Osteocyte (in vitro differentiated cells): ENCODE measurements around the gene TTC39C. TPM values are rescaled to one million over a fixed set of nuclear protein-coding genes. Genes with fewer than 3 reads are reported as not detected.
"Not testable (repeated sequence)": the region's sequence is repeated elsewhere in the genome, so short reads cannot be mapped to it uniquely, and the experiment has no call there.

Source experiments
- DNase-seq: peaks from one replicate; pipeline ENCODE4 v3.0.0; 2021; ENCODE audit warnings: mixed read lengths; ENCODE audit not compliant: unreplicated experiment; ENCODE audit errors: extremely low spot score
- H3K27ac Mint-ChIP-seq: one replicate; pipeline ENCODE4 v1.8.0; 2021; ENCODE audit warnings: mild to moderate bottlenecking, mixed read lengths; ENCODE audit not compliant: unreplicated experiment
- H3K27me3 Mint-ChIP-seq: one replicate; pipeline ENCODE4 v1.8.0; 2021; ENCODE audit warnings: mixed read lengths; ENCODE audit not compliant: unreplicated experiment
- H3K36me3 Mint-ChIP-seq: one replicate; pipeline ENCODE4 v1.8.0; 2021; ENCODE audit warnings: mixed read lengths; ENCODE audit not compliant: unreplicated experiment
- H3K4me1 Mint-ChIP-seq: one replicate; pipeline ENCODE4 v1.8.0; 2021; ENCODE audit warnings: mixed read lengths; ENCODE audit not compliant: unreplicated experiment
- H3K4me3 Mint-ChIP-seq: one replicate; pipeline ENCODE4 v1.8.0; 2021; ENCODE audit warnings: mild to moderate bottlenecking, moderate library complexity, mixed read lengths; ENCODE audit not compliant: unreplicated experiment
- H3K9me3 Mint-ChIP-seq: one replicate; pipeline ENCODE4 v1.8.0; 2021; ENCODE audit warnings: mixed read lengths; ENCODE audit not compliant: unreplicated experiment
- CTCF ChIP-seq: fragments of 200-600 bp; sonication (generic); IDR thresholded peaks from 2 replicates; pipeline ENCODE4 v1.5.0; 2021; ENCODE audit warnings: antibody characterized with exemption, mild to moderate bottlenecking, moderate library complexity
- total RNA-seq: library from RNA; stranded (reverse); gene quantifications from 2 replicates; pipeline ENCODE4 v1.2.1, GENCODE V29; 2021

Gene TTC39C
- total RNA-seq, 1 donor from 2014 or later = 10.9 TPM

- no peak for DNase-seq
- Mint-ChIP-seq H3K4me3 (no peak overlapping the region), H3K27me3 (no peaks in the 10 kb centered on the region), H3K36me3 (peaks cover 10% of the 10 kb centered on the region), H3K9me3 (no peaks in the 10 kb centered on the region), H3K4me1 (peaks cover 2% of the 10 kb centered on the region), H3K27ac (no peak overlapping the region)
- no peak for TF ChIP-seq CTCF
Observed at GRCh38 chr18:24068945-24069693, 54.6 kb downstream of the TTC39C start.

GRCh38 chr18:24071029-24071428 is 56.5 kb downstream of the TTC39C start:
- H3K27me3 Mint-ChIP-seq = no peaks in the 10 kb centered on the region
- peaks cover 14% of the 10 kb centered on the region for H3K36me3 Mint-ChIP-seq
- no peak for TF ChIP-seq CTCF
- H3K9me3 Mint-ChIP-seq = no peaks in the 10 kb centered on the region
- peaks cover 2% of the 10 kb centered on the region for H3K4me1 Mint-ChIP-seq
- DNase-seq = no peak
- no peak overlapping the region for H3K27ac Mint-ChIP-seq
- no peak overlapping the region for H3K4me3 Mint-ChIP-seq

- Mint-ChIP-seq H3K4me3 (no peak overlapping the region), H3K4me1 (peaks cover 6% of the 10 kb centered on the region), H3K27me3 (no peaks in the 10 kb centered on the region), H3K9me3 (no peaks in the 10 kb centered on the region), H3K27ac (no peak overlapping the region), H3K36me3 (peaks cover 14% of the 10 kb centered on the region)
- DNase-seq = no peak
- TF ChIP-seq CTCF = no peak
Observed at GRCh38 chr18:24071779-24072178, 57.2 kb downstream of the TTC39C start.

GRCh38 chr18:24072743-24073142 is 58.2 kb downstream of the TTC39C start:
- Mint-ChIP-seq H3K27ac (no peak overlapping the region), H3K9me3 (no peaks in the 10 kb centered on the region), H3K27me3 (no peaks in the 10 kb centered on the region), H3K4me1 (peaks cover 6% of the 10 kb centered on the region), H3K4me3 (no peak overlapping the region), H3K36me3 (peaks cover 11% of the 10 kb centered on the region)
- no peak for DNase-seq
- TF ChIP-seq CTCF = no peak

- no peaks in the 10 kb centered on the region for H3K9me3 Mint-ChIP-seq
- H3K36me3 Mint-ChIP-seq = peaks cover 11% of the 10 kb centered on the region
- DNase-seq = no peak
- TF ChIP-seq CTCF = no peak
- H3K27me3 Mint-ChIP-seq = no peaks in the 10 kb centered on the region
- peaks cover 6% of the 10 kb centered on the region for H3K4me1 Mint-ChIP-seq
- H3K27ac Mint-ChIP-seq = no peak overlapping the region
- H3K4me3 Mint-ChIP-seq = no peak overlapping the region
Observed at GRCh38 chr18:24073791-24074190, 59.2 kb downstream of the TTC39C start.

- not testable (repeated sequence) for H3K9me3 Mint-ChIP-seq, H3K27ac Mint-ChIP-seq
Observed at GRCh38 chr18:24074757-24075156, 60.2 kb downstream of the TTC39C start.

More at GRCh38 chr18:24074757-24075156, 60.2 kb downstream of the TTC39C start:
- H3K36me3 Mint-ChIP-seq = peaks cover 11% of the 10 kb centered on the region
- H3K27me3 Mint-ChIP-seq, H3K4me1 Mint-ChIP-seq, DNase-seq, H3K4me3 Mint-ChIP-seq: not testable (repeated sequence)
